ENCODE data around the gene DEPDC1.
"Not testable (repeated sequence)": the region's sequence is repeated elsewhere in the genome, so short reads cannot be mapped to it uniquely, and the experiment has no call there.

DEPDC1 gene

DNA sequence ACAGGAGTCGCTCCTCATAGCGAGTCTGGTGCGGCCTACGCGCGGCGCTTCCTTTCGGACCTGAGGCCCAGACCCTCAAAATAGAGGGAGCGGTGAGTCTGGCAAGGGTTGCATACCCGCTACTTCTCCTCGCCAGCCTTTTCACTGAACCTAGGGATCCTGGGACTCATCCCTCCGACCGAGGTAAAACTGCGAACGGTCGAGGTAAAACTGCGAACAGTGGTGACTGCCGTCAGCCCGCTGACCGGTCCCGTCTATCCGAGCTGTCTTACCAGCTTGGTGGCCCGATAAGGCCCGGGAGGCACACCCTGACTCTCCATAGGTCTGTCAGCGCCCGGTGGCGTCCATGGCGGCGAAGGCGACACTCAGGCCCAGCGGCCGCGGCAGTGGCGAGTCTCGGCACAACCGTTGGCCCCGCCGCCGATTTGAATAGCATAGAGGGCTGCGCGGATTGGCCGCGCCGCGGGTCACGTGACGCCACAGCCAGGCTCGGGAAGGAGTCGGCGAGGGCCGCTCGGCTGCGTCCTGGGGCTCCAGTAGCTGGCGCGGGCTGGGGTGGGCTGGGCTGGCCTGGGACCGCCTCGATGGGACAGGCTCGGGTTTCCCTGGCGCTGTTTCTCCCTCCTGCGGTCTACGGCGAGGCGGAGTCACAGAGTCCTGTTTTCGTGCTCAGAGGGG is at the start of gene DEPDC1:
TSS of gene DEPDC1 (minus strand) at position 403 of the 678 bp plus-strand sequence. CDS start at position 320, 83 bp downstream.
- DNase-seq: peak; percentile 65

GRCh38 chr1:68544651-68545050 is 47.8 kb upstream of the DEPDC1 start:
- no peak for DNase-seq

GRCh38 chr1:68542586-68542985 is 45.7 kb upstream of the DEPDC1 start:
- DNase-seq: no peak

DNA sequence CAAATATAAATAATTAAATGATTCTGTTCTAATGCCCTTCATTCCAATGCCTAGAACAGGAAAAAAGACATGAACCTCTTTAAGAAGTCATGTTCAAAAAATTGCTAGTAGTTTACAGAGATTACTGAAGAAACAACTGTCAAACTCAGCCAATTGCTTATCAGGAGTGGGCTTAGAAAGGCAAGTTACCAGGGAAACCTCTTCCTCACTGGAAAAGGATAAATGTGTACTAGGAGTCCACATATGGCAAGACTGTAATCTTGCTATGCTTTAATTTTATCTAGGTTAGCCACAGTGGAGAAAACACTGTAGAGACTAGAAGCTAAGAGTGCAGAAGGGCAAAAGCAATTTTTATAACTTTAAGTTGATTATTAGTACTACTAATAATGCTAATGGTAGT is 42.1 kb upstream of the DEPDC1 start:
- DNase-seq: no peak

DNA sequence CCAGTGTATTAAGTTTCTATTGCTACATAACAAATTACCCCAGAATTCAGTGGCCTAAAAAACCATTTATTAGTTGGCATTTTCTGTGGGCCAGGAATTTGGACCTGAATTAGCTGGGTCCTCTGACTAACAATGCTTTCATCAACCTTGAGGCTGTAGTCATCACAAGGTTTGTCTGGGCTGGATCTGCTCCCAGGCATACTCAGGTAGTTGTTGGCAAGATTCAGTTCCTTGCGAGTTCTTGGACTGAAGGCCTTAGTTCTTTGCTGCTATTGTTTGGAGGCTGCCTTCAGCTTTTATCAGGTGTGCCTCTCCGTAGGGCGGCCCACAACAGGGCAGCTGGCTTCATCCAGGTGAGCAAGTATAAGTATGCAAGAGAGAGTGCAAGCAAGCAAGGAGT is 31.4 kb upstream of the DEPDC1 start:
- DNase-seq: no peak

DNA sequence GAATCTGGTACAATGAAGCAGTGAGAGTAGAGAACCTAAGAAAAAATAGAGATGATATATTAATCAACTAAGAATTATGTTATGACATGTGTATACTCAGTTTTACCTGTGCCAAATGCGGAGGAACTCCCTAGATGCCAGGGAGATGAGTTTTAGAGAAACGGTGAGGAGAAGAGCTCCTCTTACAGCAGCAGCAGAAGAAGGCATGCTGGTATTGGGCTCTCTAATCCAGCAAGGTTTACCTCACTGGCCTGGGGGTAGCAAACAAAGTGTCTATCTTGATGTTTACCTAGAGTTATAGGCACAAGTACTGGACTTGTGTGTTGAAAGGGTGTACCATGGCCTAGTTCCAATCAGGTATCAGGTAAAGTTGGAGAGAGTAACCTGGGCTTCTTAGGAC is 28.9 kb upstream of the DEPDC1 start:
- no peak for DNase-seq

- DNase-seq: no peak
These were observed 24.4 kb upstream of the DEPDC1 start for GRCh38 chr1:68521286-68521685.

DNA sequence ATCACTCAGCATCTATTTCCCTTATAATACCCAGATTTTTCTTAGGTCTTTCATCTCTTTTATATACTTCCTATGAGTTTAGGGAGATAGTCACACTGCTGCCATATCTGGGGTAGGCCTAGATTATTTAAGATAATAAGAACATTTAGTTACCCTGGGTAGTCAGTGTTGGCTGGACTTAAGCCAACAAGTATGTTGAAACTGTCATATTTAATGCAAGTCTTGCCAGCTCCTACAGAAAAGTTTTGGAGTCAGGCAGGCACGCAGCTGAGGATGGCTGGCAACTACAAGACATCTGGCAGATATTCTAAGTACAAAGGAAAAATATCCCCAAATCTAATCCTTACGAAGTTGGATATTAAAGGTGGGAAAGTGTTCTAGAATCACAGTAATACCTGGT is 19.2 kb upstream of the DEPDC1 start:
- no peak for DNase-seq

DNA sequence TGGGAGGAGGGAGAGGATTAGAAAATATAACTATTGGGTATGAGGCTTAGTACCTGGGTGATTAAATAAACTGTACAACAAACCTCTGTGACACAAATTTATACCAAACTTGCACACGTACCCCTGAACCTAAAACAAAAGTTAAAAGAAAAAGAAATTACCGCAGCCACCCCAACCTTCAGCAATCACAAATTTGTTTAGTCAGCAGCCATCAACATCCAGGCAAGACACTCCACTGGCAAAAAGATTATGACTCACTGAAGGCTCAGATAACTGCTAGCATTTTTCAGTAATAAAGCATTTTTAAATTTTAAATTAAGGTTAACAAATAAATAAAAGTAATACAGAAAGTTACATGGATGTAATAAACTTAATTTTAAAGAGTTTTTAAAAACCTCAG is 14.4 kb upstream of the DEPDC1 start:
- no peak for DNase-seq

DNA sequence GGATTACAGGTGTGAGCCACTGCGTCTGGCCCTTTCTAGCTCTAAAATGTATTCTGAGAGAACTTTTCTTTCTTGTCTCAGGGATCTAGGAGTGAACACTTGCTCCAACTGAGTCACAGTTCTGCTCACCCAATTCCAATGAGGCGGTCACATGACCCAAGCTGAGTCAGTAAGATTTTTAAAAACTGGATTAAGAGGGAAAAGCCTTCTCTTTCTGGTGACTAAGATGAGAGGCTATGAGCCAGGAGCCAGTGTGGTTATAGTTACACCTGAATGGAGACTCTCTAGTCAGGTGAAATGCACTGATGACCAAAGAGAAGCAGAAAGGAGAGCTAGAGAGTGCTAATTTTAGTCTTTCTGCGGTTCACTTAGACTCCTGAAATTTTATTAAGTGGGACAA is 9.5 kb upstream of the DEPDC1 start:
- no peak for DNase-seq

DNA sequence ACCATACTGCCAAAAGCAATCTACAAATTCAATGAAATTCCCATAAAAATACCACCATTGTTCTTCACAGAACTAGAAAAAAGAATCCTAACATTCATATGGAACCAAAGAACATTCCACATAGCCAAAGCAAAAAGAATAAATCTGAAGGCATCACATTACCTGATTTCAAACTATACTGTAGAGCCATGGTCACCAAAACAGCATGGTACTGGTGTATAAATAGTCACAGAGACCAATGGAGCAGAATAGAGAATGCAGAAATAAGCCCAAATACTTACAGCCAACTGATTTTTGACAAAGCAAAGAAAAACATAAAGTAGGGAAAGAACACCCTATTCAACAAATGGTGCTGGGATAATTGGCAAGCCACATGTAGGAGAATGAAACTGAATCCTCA is 6.2 kb upstream of the DEPDC1 start:
- DNase-seq: no peak

GRCh38 chr1:68497358-68497698 is 446 bp upstream of the DEPDC1 start:
- no peak for DNase-seq

GRCh38 chr1:68495968-68496679 is 758 bp downstream of the DEPDC1 start:
- no peak for DNase-seq

DNA sequence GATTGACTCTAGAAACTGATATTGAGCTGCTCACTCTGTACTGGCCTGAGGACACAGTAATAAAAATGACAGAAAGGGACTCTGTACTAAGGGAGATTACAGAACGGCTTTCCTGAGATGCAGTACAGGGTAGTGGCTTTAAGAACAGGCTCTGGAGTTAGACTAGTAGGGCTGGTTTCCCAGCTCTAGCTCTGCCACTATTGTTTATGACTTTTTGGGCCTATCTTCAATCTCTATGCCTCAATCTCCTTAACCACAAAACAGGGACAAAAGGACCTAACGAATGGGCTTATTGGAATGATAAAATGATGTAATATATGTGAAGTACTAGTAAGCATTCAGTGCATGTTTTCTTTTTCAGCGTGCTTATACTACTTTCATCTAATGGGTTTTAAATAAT is 1.4 kb downstream of the DEPDC1 start:
- no peak for DNase-seq

GRCh38 chr1:68493193-68493592 is 3.7 kb downstream of the DEPDC1 start:
- DNase-seq: no peak

DNA sequence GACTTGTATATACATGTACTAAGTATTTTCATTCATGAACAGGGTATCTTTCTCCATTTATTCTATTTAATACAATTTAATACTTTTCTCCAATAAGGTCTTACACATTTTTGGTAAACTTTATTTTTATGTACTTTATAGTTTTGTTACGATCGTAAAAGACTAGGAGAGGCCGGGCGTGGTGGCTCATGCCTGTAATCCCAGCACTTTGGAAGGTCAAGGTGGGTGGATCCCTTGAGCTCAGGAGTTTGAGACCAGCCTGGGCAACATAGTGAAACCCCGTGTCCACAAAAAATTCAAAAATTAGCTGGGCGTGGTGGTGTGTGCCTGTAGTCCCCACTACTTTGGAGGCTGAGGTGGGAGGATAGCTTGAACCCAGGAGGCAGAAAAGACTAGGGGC is 4.6 kb downstream of the DEPDC1 start:
- not testable (repeated sequence) for DNase-seq

GRCh38 chr1:68490046-68490651 is 6.7 kb downstream of the DEPDC1 start:
- DNase-seq: no peak

GRCh38 chr1:68485431-68486022 is 11.4 kb downstream of the DEPDC1 start:
- no peak for DNase-seq

DNA sequence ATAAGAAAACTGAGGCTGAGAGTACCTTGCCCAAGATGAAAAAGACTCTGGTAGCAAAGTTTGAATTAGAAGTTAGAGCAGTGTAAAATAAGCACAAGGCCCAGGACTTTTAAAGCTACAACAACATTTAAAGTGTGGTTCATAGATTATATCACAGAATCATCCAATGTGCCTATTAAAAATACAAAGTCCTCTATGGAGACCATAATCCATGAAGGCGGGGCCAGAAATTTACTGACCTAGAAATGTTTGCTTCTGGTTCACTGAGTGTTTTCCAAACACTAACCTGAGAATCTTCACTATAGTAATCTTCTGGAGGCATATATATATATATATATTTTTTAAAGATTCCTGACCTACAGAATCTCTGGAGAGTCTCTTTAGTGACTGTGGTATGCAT is 12.3 kb downstream of the DEPDC1 start:
- DNase-seq: no peak

GRCh38 chr1:68481041-68481440 is 15.8 kb downstream of the DEPDC1 start:
- no peak for DNase-seq

DNA sequence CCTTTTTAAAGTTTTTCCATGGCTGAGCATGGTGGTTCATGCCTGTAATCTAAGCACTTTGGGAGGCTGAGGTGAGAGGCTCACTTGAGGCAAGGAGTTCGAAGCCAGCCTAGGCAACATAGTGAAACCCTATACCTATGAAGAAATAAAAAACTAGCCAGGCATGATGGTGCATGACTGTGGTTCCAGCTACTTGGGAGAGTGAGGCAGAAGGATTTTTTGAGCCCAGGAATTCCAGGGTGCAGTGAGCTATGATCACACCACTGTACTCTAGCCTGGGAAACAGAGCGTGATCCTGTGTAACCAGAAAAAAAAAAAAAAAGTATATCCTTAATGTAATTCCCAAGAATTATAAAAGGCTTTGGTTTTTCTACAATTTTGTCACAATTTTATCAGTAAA is 17.4 kb downstream of the DEPDC1 start:
- no peak for DNase-seq

DNA sequence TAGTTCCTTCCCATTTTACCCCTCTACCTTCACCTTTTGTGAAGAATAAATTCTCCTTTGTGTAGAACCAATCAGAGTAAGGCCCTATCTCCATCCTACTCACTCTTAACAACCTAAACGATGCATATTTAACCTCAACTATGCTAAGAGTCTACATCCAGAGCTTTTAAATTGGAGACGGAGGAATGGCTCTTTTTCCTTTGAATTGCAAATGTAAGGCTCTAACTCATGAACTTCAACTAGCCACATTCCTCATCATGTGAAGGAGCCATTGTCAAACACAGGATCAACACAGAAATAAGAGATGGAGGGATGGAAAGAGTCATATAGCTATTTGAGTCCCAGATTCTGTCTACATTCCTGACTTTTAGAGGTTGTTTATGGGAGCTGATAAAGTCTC is 18.2 kb downstream of the DEPDC1 start:
- no peak for DNase-seq

DNA sequence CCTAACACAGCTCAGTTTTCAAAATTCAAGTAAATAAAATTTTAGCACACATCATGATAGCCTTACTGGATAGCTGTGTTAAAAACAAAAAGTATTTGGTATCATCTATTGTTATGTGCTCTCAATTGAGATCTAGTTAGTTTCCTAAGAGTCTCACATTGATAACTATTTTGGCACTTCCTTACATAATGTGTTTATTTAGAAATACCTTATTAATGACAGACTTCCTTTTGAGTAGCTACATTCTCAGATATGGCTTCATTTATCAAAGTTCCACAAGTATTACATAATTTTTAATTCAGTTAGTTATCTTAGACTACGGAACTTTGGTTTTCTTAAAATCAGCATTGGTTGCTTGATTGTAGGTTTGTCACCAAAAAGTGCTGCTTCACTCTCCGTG is 20.3 kb downstream of the DEPDC1 start:
- DNase-seq: not testable (repeated sequence)

- DNase-seq: no peak
These were observed 23.8 kb downstream of the DEPDC1 start for GRCh38 chr1:68473060-68473459.
